ENCODE measurements around the gene ANKZF1. TPM values are rescaled to one million over a fixed set of nuclear protein-coding genes. Genes with fewer than 3 reads are reported as not detected.

Gene ANKZF1
- total and polyA plus RNA-seq, 9 donors: 16.3 to 32.0 (median 22.5) TPM

DNA sequence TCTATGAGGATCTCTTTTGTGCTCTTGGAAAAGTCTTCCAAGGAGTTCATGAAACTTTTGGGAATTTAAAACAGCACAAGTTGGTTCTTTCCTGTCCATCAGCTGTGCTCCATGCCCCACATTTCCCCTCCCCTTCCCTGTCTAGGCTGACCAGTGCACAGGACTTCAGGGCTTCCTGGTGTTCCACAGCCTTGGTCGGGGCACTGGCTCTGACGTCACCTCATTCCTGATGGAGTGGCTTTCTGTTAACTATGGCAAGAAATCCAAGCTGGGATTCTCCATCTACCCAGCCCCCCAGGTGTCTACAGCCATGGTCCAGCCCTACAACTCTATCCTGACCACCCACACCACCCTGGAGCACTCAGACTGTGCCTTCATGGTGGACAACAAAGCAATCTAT lies 41.4 kb downstream of the ANKZF1 start:
- no peak overlapping the region for H3K27ac ChIP-seq (ENCODE audit: low read length)
- no peaks in the 10 kb centered on the region for H3K9me3 ChIP-seq (replicated peaks; ENCODE audit: control insufficient read depth, low read depth, low read length)
- no peaks in the 10 kb centered on the region for H3K36me3 ChIP-seq (ENCODE audit: control insufficient read depth, insufficient read depth, low read length)
- H3K4me3 ChIP-seq (ENCODE audit: low read length): no peak overlapping the region
- peaks cover 15% of the 10 kb centered on the region for H3K27me3 ChIP-seq (ENCODE audit: control insufficient read depth, insufficient read depth, low read length)
- WGBS (ENCODE audit: insufficient coverage): 80% methylated on average over 1 of the region's 2 CpGs
- DNase-seq: no peak
- peaks cover 7% of the 10 kb centered on the region for H3K4me1 ChIP-seq (ENCODE audit: control insufficient read depth, insufficient read depth, low read length)

DNA sequence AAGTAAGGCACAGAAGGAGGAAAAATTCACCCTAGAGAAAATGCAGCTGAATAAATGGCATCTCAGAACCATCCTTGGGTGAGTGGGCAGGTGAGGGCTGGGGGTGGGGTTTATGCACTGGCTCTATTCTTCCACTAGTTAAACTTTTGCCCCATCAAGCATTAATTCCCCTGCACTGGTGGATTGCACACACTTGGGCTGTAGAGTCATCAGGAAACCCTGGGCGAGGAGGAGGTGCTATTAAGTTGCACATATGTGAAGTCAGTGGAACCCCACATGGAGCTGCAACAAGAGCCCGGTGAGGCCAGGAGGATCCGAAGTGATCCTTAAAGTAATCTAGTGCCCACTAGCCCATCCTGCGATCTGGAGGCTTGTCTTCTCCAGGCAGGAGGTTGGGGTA lies 42.8 kb downstream of the ANKZF1 start:
- Histone ChIP-seq H3K27me3 (ENCODE audit: control insufficient read depth, insufficient read depth, low read length) (peaks cover 15% of the 10 kb centered on the region), H3K4me1 (ENCODE audit: control insufficient read depth, insufficient read depth, low read length) (peaks cover 7% of the 10 kb centered on the region), H3K4me3 (ENCODE audit: low read length) (no peak overlapping the region), H3K9me3 (replicated peaks; ENCODE audit: control insufficient read depth, low read depth, low read length) (no peaks in the 10 kb centered on the region), H3K27ac (ENCODE audit: low read length) (no peak overlapping the region), H3K36me3 (ENCODE audit: control insufficient read depth, insufficient read depth, low read length) (no peaks in the 10 kb centered on the region)
- 76% methylated on average over 4 of the region's 4 CpGs for WGBS (ENCODE audit: insufficient coverage)
- DNase-seq: no peak

DNA sequence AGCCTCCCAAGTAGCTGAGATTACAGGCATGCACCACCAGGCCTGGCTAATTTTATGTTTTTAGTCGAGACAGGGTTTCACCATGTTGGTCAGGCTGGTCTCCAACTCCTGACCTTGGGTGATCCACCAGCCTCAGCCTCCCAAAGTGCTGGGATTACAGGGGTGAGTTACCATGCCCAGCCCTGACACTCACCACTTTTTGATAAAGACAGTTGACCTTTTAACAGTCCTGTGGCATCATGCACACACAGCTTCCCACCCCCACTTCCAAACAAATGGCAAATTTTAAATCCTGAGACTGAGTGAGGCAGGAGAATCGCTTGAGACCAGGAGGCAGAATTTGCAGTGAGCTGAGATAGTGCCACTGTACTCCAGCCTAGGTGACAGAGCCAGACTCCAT lies 43.4 kb downstream of the ANKZF1 start:
- no peak for DNase-seq
- Histone ChIP-seq H3K9me3 (replicated peaks; ENCODE audit: control insufficient read depth, low read depth, low read length) (no peaks in the 10 kb centered on the region), H3K36me3 (ENCODE audit: control insufficient read depth, insufficient read depth, low read length) (no peaks in the 10 kb centered on the region), H3K27ac (ENCODE audit: low read length) (no peak overlapping the region), H3K27me3 (ENCODE audit: control insufficient read depth, insufficient read depth, low read length) (peaks cover 15% of the 10 kb centered on the region), H3K4me3 (ENCODE audit: low read length) (no peak overlapping the region), H3K4me1 (ENCODE audit: control insufficient read depth, insufficient read depth, low read length) (peaks cover 10% of the 10 kb centered on the region)
- WGBS (ENCODE audit: insufficient coverage): no CpG with 5 or more reads among the region's 2 CpGs

DNA sequence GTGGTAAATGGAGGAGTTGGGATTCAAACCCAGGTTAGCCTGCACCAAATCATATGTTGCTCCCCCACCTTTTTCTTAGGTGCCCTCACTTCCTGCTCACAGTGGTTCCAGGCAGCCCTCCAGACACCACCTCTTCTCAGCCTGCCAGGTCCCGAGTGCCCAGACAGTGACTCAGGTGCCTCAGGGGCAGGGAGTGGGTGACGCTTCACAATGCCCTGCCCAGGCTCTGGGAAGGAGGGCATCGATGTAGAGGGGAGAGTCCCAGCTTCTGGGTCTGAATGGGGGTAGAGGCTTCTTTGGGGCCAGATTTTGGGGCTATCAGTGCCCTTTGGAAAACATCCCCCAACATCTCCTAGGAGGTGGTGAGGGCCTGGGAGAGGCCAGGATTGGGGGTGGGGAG lies 44.3 kb downstream of the ANKZF1 start:
- peaks cover 19% of the 10 kb centered on the region for H3K4me1 ChIP-seq (ENCODE audit: control insufficient read depth, insufficient read depth, low read length)
- H3K36me3 ChIP-seq (ENCODE audit: control insufficient read depth, insufficient read depth, low read length): no peaks in the 10 kb centered on the region
- DNase-seq: no peak
- no peaks in the 10 kb centered on the region for H3K9me3 ChIP-seq (replicated peaks; ENCODE audit: control insufficient read depth, low read depth, low read length)
- H3K4me3 ChIP-seq (ENCODE audit: low read length): no peak overlapping the region
- 100% methylated on average over 2 of the region's 3 CpGs for WGBS (ENCODE audit: insufficient coverage)
- peaks cover 15% of the 10 kb centered on the region for H3K27me3 ChIP-seq (ENCODE audit: control insufficient read depth, insufficient read depth, low read length)
- H3K27ac ChIP-seq (ENCODE audit: low read length): peak overlapping the region; percentile 24

DNA sequence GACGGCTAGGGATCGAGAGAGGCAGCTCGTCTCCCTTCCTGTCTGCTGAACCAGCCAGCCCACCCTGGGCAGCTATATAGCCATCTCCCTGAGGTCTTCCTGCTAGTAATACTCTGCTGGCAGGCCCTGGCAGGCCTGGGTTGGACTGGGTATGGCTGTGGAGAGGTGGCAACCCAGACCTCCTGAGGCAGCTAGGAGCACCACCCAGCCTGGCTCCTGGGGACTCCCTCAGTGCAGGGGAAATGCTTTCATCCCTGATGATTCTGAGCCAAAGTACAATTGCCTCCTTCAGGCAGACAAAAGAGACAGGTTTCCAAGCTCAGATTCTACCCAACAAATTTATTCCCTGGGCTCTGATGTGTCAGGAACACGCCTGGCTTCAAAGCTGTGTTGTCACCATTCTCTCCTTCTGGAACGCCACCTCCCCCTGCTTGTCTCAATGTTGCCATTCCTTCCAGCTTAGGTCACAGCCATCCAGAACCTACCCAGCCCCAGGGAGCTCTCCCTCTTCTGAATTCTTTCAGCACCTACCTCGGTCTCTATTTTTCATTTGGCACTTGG lies 44.8 kb downstream of the ANKZF1 start:
- Histone ChIP-seq H3K4me1 (ENCODE audit: control insufficient read depth, insufficient read depth, low read length) (peaks cover 20% of the 10 kb centered on the region), H3K36me3 (ENCODE audit: control insufficient read depth, insufficient read depth, low read length) (no peaks in the 10 kb centered on the region), H3K9me3 (replicated peaks; ENCODE audit: control insufficient read depth, low read depth, low read length) (no peaks in the 10 kb centered on the region), H3K4me3 (ENCODE audit: low read length) (no peak overlapping the region), H3K27me3 (ENCODE audit: control insufficient read depth, insufficient read depth, low read length) (peaks cover 15% of the 10 kb centered on the region), H3K27ac (ENCODE audit: low read length) (peak overlapping the region; percentile 18)
- 10% methylated on average over 2 of the region's 6 CpGs for WGBS (ENCODE audit: insufficient coverage)
- peak; percentile 53 for DNase-seq

DNA sequence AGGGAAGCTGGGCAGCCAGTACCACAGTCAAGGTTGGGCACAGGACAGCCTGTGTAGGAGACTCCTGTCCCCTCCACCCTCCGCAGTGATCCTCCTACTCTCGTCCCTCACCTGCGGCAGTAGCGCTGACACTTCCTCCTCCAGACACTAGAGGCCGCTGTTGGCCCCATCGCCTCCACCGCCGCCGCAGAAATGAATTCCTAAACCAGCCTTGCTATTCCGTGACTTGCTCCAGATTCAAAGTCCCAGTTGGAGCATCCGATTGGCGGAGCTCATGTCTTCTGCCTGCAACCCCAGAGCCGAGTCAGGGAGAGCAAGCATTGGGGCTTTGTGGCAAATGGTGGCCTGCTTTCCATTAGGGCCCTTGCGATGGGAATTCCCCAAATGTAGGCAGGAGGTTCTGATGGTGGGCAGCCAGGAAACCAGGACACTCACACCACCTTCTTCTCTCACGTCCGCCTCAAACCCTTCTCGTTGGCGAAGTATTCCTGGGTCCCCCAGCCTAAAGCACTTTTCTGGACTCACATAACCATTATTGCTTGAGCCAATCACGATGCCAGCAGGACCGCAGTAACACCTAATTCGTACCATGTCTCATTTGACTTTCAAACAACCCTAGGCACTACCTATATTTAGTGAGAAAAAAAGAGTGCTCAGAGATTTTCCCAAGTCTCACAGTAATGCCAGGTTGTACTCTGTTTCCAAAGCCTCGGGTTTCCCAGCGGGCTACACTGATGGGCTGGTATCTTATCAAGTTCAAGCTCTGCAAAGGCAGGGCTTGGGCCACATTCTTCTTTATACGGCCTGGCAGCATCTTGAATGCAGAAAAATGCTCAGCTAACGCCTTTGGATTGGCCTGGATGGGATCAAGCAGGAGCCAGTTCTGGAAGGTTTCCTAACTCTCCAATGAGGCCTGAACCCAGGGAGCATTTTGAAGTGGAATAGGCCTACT lies 48.4 kb downstream of the ANKZF1 start:
- WGBS (ENCODE audit: insufficient coverage): 15% methylated on average over 19 of the region's 25 CpGs
- peak overlapping the region; percentile 97 for H3K27ac ChIP-seq (ENCODE audit: low read length)
- H3K4me1 ChIP-seq (ENCODE audit: control insufficient read depth, insufficient read depth, low read length): peaks cover 35% of the 10 kb centered on the region
- H3K27me3 ChIP-seq (ENCODE audit: control insufficient read depth, insufficient read depth, low read length): no peaks in the 10 kb centered on the region
- H3K9me3 ChIP-seq (replicated peaks; ENCODE audit: control insufficient read depth, low read depth, low read length): no peaks in the 10 kb centered on the region
- DNase-seq: peak; percentile 90
- peaks cover 25% of the 10 kb centered on the region for H3K36me3 ChIP-seq (ENCODE audit: control insufficient read depth, insufficient read depth, low read length)
- H3K4me3 ChIP-seq (ENCODE audit: low read length): no peak overlapping the region

DNA sequence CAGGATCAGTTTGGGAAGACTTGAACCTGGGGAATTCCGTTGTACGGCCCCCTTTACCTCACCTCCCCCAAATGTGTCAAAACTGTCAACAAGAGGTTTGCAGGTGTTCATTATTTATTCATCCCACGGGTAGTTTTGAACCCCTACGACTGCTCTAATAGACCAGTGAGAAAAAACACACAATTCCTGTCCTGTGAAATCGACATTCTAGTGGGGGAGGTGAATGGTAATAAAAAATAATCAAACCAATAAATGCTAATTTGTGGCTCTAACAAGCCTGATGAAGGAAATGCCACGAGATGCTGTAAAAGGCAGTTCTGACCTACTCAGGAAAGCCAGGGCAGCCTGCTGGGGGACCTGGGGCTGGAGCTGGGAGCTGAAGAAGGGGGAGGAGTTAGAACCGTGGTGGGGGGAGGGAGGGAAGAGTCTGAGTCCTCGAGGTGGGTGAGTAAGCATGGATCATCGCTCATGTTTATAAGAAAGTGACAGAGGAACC lies 49.1 kb downstream of the ANKZF1 start:
- 0% methylated on average over 3 of the region's 9 CpGs for WGBS (ENCODE audit: insufficient coverage)
- Histone ChIP-seq H3K36me3 (ENCODE audit: control insufficient read depth, insufficient read depth, low read length) (peaks cover 31% of the 10 kb centered on the region), H3K4me3 (ENCODE audit: low read length) (peak overlapping the region; percentile 75), H3K27ac (ENCODE audit: low read length) (peak overlapping the region; percentile 97), H3K27me3 (ENCODE audit: control insufficient read depth, insufficient read depth, low read length) (no peaks in the 10 kb centered on the region), H3K9me3 (replicated peaks; ENCODE audit: control insufficient read depth, low read depth, low read length) (no peaks in the 10 kb centered on the region), H3K4me1 (ENCODE audit: control insufficient read depth, insufficient read depth, low read length) (peaks cover 35% of the 10 kb centered on the region)
- no peak for DNase-seq

DNA sequence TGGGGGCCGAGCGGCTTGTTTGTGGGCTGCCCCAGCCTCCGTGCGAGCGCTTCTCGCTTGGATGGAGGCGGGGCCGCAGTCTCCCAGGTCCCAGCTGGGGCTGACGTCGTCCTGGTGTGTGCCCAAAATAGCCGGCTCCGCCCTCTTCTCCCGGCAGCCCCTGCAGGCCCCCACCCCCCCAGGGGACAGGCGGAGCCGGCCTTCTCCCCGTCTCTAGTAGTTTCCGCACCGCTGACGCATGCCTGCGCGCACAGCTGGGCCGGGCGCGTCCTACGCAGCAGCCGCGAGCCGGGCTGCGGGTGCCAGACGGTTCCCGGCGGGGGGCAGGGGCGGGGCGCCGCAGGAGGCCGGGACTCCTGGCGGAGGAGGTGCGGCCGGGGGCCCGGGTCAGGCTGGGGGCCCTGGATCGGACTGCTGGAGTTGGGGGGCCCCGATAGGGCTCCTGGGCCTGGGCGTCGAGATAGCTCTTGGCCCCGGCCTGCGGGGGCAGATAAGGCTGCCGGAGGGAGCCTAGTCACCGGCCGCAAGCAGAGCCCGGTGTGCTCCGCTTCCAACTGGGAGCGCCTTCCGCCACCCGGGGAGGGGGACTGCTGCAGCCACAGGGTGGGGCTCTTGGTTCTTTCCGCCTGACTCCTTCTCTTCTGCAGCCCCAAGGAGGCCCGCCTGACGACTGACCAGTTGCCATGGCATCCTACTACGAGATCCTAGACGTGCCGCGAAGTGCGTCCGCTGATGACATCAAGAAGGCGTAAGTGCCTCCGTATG lies 49.7 kb downstream of the ANKZF1 start, which contains the start of gene DNAJB2:
DNAJB2 (plus strand) TSS at position 216 of the 765 bp plus-strand sequence; CDS start at position 684, 468 bp downstream.
- peak; percentile 99 for DNase-seq
- under 1% methylated on average over 47 of the region's 65 CpGs for WGBS (ENCODE audit: insufficient coverage)
- peak within 1 kb of the TSS; percentile 97 for H3K27ac ChIP-seq (ENCODE audit: low read length)
- peaks cover 29% of the 10 kb centered on the region for H3K4me1 ChIP-seq (ENCODE audit: control insufficient read depth, insufficient read depth, low read length)
- no peaks in the 10 kb centered on the region for H3K27me3 ChIP-seq (ENCODE audit: control insufficient read depth, insufficient read depth, low read length)
- no peaks in the 10 kb centered on the region for H3K9me3 ChIP-seq (replicated peaks; ENCODE audit: control insufficient read depth, low read depth, low read length)
- peak within 1 kb of the TSS; percentile 75 for H3K4me3 ChIP-seq (ENCODE audit: low read length)
- peaks cover 37% of the 10 kb centered on the region for H3K36me3 ChIP-seq (ENCODE audit: control insufficient read depth, insufficient read depth, low read length)

DNA sequence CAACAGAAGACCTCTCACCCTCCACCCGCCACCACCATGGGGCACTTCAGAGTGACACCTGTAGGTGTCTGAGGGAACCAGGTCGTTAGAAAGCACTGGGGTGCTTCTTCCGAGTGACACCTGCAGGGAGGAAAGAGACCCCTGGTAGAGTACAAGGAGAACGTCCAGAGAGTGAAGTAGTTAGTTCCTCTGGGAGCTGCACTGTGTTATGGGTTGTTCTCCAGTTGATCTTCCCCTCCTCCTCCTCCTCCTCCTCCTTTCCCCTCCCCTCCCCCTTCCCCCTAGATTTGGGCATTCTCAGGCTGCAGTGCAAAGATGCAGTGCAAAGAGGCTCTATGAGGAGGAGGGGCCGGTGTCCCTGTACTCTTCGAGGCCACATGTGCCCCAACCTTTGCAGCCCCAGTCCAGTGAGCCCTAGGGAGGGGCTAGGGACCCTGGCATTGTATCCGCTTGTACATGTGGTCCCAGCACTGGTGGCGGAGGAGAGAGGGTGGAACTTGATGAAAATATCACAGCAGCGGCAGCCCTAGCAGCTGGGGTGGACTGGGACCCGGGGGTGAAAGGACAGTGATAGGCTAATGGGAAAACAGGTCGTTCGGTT lies 50.4 kb downstream of the ANKZF1 start:
- no peaks in the 10 kb centered on the region for H3K27me3 ChIP-seq (ENCODE audit: control insufficient read depth, insufficient read depth, low read length)
- no peak for DNase-seq
- peak overlapping the region; percentile 75 for H3K4me3 ChIP-seq (ENCODE audit: low read length)
- H3K9me3 ChIP-seq (replicated peaks; ENCODE audit: control insufficient read depth, low read depth, low read length): no peaks in the 10 kb centered on the region
- peaks cover 44% of the 10 kb centered on the region for H3K36me3 ChIP-seq (ENCODE audit: control insufficient read depth, insufficient read depth, low read length)
- peaks cover 35% of the 10 kb centered on the region for H3K4me1 ChIP-seq (ENCODE audit: control insufficient read depth, insufficient read depth, low read length)
- H3K27ac ChIP-seq (ENCODE audit: low read length): peak overlapping the region; percentile 97
- WGBS (ENCODE audit: insufficient coverage): 35% methylated on average over 5 of the region's 12 CpGs
